Endothelial cell of umbilical vein (primary cell): ENCODE data around the gene WNT9B. TPM values are rescaled to one million over a fixed set of nuclear protein-coding genes. Genes with fewer than 3 reads are reported as not detected.

Experiments used
- BruUV-seq: library from RNA; stranded (reverse); fragments of 400-500 nt; replicated peaks from 2 replicates; lab custom pipeline; 2021; lab: Mats Ljungman, UMichigan
- CTCF ChIA-PET: fragments of 300-600, 350-600 bp; sonication (Branson Sonifier 250); formaldehyde crosslinking; loops from one replicate; lab custom pipeline; 2021; ENCODE audit warnings: antibody characterized with exemption, inconsistent platforms; lab: Charles Lee
- POLR2A ChIA-PET: fragments of 300-600, 350-600 bp; sonication (Branson Sonifier 250); formaldehyde crosslinking; loops from one replicate; lab custom pipeline; 2021; ENCODE audit warnings: antibody characterized with exemption, inconsistent platforms; lab: Charles Lee
- DNase-seq: peaks from one replicate; pipeline ENCODE4 v3.0.0-alpha.2; 2011; ENCODE audit warnings: low read depth, low spot score
- FAIRE-seq: peaks from 2 replicates; lab custom pipeline; 2011; peaks lifted over from hg19 to GRCh38; lab: Jason Lieb, UNC
- H2AFZ ChIP-seq: 2 replicates; pipeline ENCODE4 v1.6.0; 2012; ENCODE audit warnings: low read depth, low read length, control low read depth, inconsistent platforms
- H3K27ac ChIP-seq: 2 replicates; pipeline ENCODE4 v1.5.1; 2011; ENCODE audit warnings: low read depth, mild to moderate bottlenecking, control low read depth, low read length, moderate library complexity; ENCODE audit not compliant: insufficient read depth
- H3K27me3 ChIP-seq, 2 experiments: 2 replicates each; pipeline versions ENCODE4 v1.6.0 to v1.6.1; 2011; ENCODE audit warnings: low read length in 2 of 2, mixed read lengths in 1 of 2; ENCODE audit not compliant: control insufficient read depth in 2 of 2, insufficient read depth in 2 of 2
- H3K36me3 ChIP-seq, 2 experiments: 2 replicates in 1 of 2; 3 replicates in 1 of 2; pipeline ENCODE4 v1.5.1; 2011; ENCODE audit warnings: low read length in 2 of 2, mild to moderate bottlenecking in 1 of 2, moderate library complexity in 1 of 2; ENCODE audit not compliant: control insufficient read depth in 2 of 2, insufficient read depth in 2 of 2; ENCODE audit errors: extremely low read depth in 1 of 2
- H3K4me1 ChIP-seq: 3 replicates; pipeline ENCODE4 v1.5.1; 2011; ENCODE audit warnings: mild to moderate bottlenecking, low read length; ENCODE audit not compliant: control insufficient read depth, insufficient read depth; ENCODE audit errors: extremely low read depth
- H3K4me2 ChIP-seq: 2 replicates; pipeline ENCODE4 v1.6.1; 2011; ENCODE audit warnings: low read length, control low read depth, mixed read lengths; ENCODE audit not compliant: insufficient read depth
- H3K4me3 ChIP-seq, 3 experiments: fragments of 200-600 bp in 1 of 3; sonication (generic), shearing (Covaris generic) in 1 of 3; replicated peaks in 1 of 3; 2 replicates each; pipeline ENCODE4 v1.5.1; 2011 to 2016; ENCODE audit warnings: control low read depth in 3 of 3, low read length in 3 of 3, mild to moderate bottlenecking in 2 of 3, inconsistent platforms in 1 of 3, low read depth in 1 of 3, moderate library complexity in 1 of 3; ENCODE audit not compliant: insufficient read depth in 1 of 3
- H3K79me2 ChIP-seq: 2 replicates; pipeline ENCODE4 v1.6.0; 2012; ENCODE audit warnings: low read length, inconsistent platforms; ENCODE audit not compliant: control insufficient read depth, insufficient read depth
- H3K9ac ChIP-seq: replicated peaks from 2 replicates; pipeline ENCODE3; 2011; ENCODE audit warnings: low read length, control low read depth; ENCODE audit not compliant: insufficient read depth; ENCODE audit errors: extremely low read depth
- H3K9me1 ChIP-seq: replicated peaks from 3 replicates; pipeline ENCODE4 v1.6.0; 2011; ENCODE audit warnings: mild to moderate bottlenecking, low read length; ENCODE audit not compliant: control insufficient read depth, insufficient read depth; ENCODE audit errors: extremely low read depth
- H3K9me3 ChIP-seq: replicated peaks from 2 replicates; pipeline ENCODE4 v1.5.1; 2012; ENCODE audit warnings: low read length, inconsistent platforms; ENCODE audit not compliant: control insufficient read depth, insufficient read depth
- H4K20me1 ChIP-seq: replicated peaks from 2 replicates; pipeline ENCODE3; 2011; ENCODE audit warnings: mild to moderate bottlenecking, low read length; ENCODE audit not compliant: control insufficient read depth, insufficient read depth; ENCODE audit errors: extremely low read depth
- EZH2 ChIP-seq: IDR thresholded peaks from 2 replicates; pipeline ENCODE4 v1.6.1; 2012; ENCODE audit warnings: borderline replicate concordance, low read depth, mild to moderate bottlenecking, moderate library complexity, low read length, inconsistent platforms; ENCODE audit not compliant: severe bottlenecking
- FOS ChIP-seq: IDR thresholded peaks from 2 replicates; pipeline ENCODE4 v1.6.1; 2011; ENCODE audit warnings: mild to moderate bottlenecking, low read length, moderate library complexity, borderline replicate concordance; ENCODE audit not compliant: insufficient read depth
- GATA2 ChIP-seq: IDR thresholded peaks from 2 replicates; pipeline ENCODE4 v1.7.0; 2011; ENCODE audit warnings: low read depth, mild to moderate bottlenecking, moderate library complexity, mixed read lengths, low read length; ENCODE audit not compliant: insufficient read length, insufficient read depth
- JUN ChIP-seq: IDR thresholded peaks from 2 replicates; pipeline ENCODE4 v1.6.1; 2011; ENCODE audit warnings: borderline replicate concordance, low read depth; ENCODE audit not compliant: insufficient read length, insufficient read depth
- MYC ChIP-seq: IDR thresholded peaks from one replicate; pipeline ENCODE4 v1.6.1; 2011; ENCODE audit warnings: mild to moderate bottlenecking, low read depth, low read length
- POLR2A ChIP-seq: IDR thresholded peaks from 2 replicates; pipeline ENCODE4 v1.6.1; 2012; ENCODE audit warnings: low read depth, mild to moderate bottlenecking, control low read depth, low read length
- POLR2AphosphoS5 ChIP-seq: IDR thresholded peaks from 2 replicates; pipeline ENCODE4 v1.6.1; 2012; ENCODE audit warnings: low read depth, mild to moderate bottlenecking, control low read depth, low read length, moderate library complexity; ENCODE audit not compliant: insufficient read depth
- dilution Hi-C: fragments of 300-500 bp; cut with MboI; formaldehyde crosslinking; loops from one replicate; pipeline ENCODE4 v1.15.0; 2019; ENCODE audit warnings: low sequenced_read_pairs; ENCODE audit not compliant: extremely low pct_ligation_motif_present
- intact Hi-C: fragments of 100-400 bp; cut with micrococcal nuclease; formaldehyde crosslinking; loops from one replicate; pipeline ENCODE4 v1.10.0; 2022
- polyA plus RNA-seq, 4 experiments: library from polyadenylated mRNA; depleted of rRNA in 3 of 4; stranded (reverse) in 3 of 4; unstranded in 1 of 4; fragments of >200 nt; gene quantifications; 2 replicates each; pipeline versions ENCODE4 v1.2.1 to v1.2.3, GENCODE V29; 2011 to 2012; ENCODE audit warnings: missing spikeins in 1 of 4
- total RNA-seq: library from RNA; stranded (reverse); gene quantifications from 2 replicates; pipeline ENCODE4 v1.2.3, GENCODE V29; 2021
- TF ChIP-seq, protein P1 (sequence below): IDR thresholded peaks from 2 replicates; pipeline ENCODE4 v1.6.1; 2011; ENCODE audit not compliant: insufficient read depth, insufficient read length
- TF ChIP-seq, protein P2 (sequence below), 2 donors: IDR thresholded peaks; 1 replicate in 1 of 2; 2 replicates in 1 of 2; pipeline ENCODE4 v1.5.1; 2011; ENCODE audit warnings: low read length in 2 of 2, mild to moderate bottlenecking in 2 of 2, moderate library complexity in 2 of 2, control low read depth in 1 of 2, inconsistent platforms in 1 of 2, low read depth in 1 of 2; ENCODE audit not compliant: insufficient read depth in 1 of 2; ENCODE audit errors: extremely low read depth in 1 of 2

Gene WNT9B
- total and polyA plus RNA-seq, 2 donors (not counting 3 experiments of a cell fraction or from before 2014, with no cell fraction given), result not detected

DNA sequence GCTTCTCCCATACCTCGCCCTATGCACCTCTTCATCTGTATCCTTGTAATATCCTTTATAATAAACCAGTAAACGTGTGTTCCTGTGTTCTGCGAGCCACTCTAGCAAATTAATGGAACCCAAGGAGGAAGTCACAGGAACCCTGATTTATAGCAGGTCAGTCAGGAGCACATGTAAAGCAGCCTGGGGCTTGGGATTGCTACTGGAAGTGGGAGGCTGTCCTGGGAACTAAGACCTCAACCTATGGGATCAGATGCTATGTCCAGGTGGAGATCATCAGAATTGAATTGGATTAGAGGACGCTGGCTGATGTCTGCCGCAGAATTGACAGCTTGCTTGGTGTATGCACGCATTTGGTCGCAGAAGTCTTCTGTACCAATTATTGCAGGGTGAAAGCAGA lies 48.6 kb upstream of the WNT9B start:
- TF ChIP-seq GATA2, result no peak
- TF ChIP-seq, protein P1, sequence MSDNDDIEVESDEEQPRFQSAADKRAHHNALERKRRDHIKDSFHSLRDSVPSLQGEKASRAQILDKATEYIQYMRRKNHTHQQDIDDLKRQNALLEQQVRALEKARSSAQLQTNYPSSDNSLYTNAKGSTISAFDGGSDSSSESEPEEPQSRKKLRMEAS, result no peak
- no peak for TF ChIP-seq FOS
- no peak for TF ChIP-seq JUN
- no peak for TF ChIP-seq EZH2
- TF ChIP-seq POLR2AphosphoS5, result no peak
- no peak for TF ChIP-seq POLR2A
- TF ChIP-seq, protein P2, sequence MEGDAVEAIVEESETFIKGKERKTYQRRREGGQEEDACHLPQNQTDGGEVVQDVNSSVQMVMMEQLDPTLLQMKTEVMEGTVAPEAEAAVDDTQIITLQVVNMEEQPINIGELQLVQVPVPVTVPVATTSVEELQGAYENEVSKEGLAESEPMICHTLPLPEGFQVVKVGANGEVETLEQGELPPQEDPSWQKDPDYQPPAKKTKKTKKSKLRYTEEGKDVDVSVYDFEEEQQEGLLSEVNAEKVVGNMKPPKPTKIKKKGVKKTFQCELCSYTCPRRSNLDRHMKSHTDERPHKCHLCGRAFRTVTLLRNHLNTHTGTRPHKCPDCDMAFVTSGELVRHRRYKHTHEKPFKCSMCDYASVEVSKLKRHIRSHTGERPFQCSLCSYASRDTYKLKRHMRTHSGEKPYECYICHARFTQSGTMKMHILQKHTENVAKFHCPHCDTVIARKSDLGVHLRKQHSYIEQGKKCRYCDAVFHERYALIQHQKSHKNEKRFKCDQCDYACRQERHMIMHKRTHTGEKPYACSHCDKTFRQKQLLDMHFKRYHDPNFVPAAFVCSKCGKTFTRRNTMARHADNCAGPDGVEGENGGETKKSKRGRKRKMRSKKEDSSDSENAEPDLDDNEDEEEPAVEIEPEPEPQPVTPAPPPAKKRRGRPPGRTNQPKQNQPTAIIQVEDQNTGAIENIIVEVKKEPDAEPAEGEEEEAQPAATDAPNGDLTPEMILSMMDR (IDR thresholded peaks at IDR 0.05; ENCODE audit: extremely low read depth in 1 of 2, insufficient read depth in 1 of 2, low read depth in 1 of 2, low read length in 2 of 2), result no peak
- no peak for TF ChIP-seq MYC
- Histone ChIP-seq H3K4me1 (no peaks in the 10 kb centered on the region), H3K27ac (no peak overlapping the region), H3K9me1 (no peaks in the 10 kb centered on the region), H3K79me2 (no peaks in the 10 kb centered on the region), H3K9ac (no peak overlapping the region), H3K9me3 (no peaks in the 10 kb centered on the region), H3K4me3 (no peak overlapping the region), H3K4me2 (no peak overlapping the region), H3K36me3 (no peaks in the 10 kb centered on the region), H4K20me1 (no peaks in the 10 kb centered on the region), H3K27me3 (peaks cover 1 to 3% of the 10 kb centered on the region in 2 experiments), H2AFZ (no peak overlapping the region)
- BruUV-seq, result no TSS peak
- dilution Hi-C loops (no loop called here), intact Hi-C loops (no loop called here)
- ChIA-PET POLR2A (no interaction called here), CTCF (interaction anchor here (1.1 kb wide), 1 partner anchor 9 kb away, joined by 4 read pairs; no protein-coding TSS in a partner anchor)
- FAIRE-seq, result no peak
- no peak for DNase-seq
